H9 (cell line): Measurements from ENCODE around the gene SARNP. TPM values are rescaled to one million over a fixed set of nuclear protein-coding genes. Genes with fewer than 3 reads are reported as not detected.

Source experiments
- DNase-seq: peaks from one replicate; pipeline ENCODE4 v3.0.0-alpha.2; 2017
- H2AFZ ChIP-seq: one replicate; pipeline ENCODE4 v1.6.1; 2013; ENCODE audit warnings: mild to moderate bottlenecking, low read length, control low read depth, moderate library complexity
- H2AK5ac ChIP-seq: 2 replicates; pipeline ENCODE4 v1.6.1; 2013; ENCODE audit warnings: low read length, control low read depth, mixed read lengths; ENCODE audit not compliant: insufficient read length
- H2BK120ac ChIP-seq: one replicate; pipeline ENCODE4 v1.6.1; 2013; ENCODE audit warnings: low read depth, mild to moderate bottlenecking, low read length, control low read depth, inconsistent platforms; ENCODE audit not compliant: poor library complexity, severe bottlenecking
- H2BK12ac ChIP-seq: 2 replicates; pipeline ENCODE4 v1.6.1; 2013; ENCODE audit warnings: low read length, control low read depth, mixed read lengths, low read depth; ENCODE audit not compliant: insufficient read length
- H2BK15ac ChIP-seq: 2 replicates; pipeline ENCODE4 v1.6.1; 2013; ENCODE audit warnings: low read depth, low read length, control low read depth
- H2BK20ac ChIP-seq: one replicate; pipeline ENCODE4 v1.6.1; 2013; ENCODE audit warnings: low read depth, mild to moderate bottlenecking, low read length, control low read depth, inconsistent platforms; ENCODE audit not compliant: poor library complexity, severe bottlenecking
- H2BK5ac ChIP-seq: 2 replicates; pipeline ENCODE4 v1.6.1; 2013; ENCODE audit warnings: low read length, control low read depth, mixed read lengths; ENCODE audit not compliant: insufficient read length
- H3K14ac ChIP-seq: 2 replicates; pipeline ENCODE4 v1.6.1; 2013; ENCODE audit warnings: low read length, control low read depth; ENCODE audit not compliant: insufficient read depth
- H3K18ac ChIP-seq: 2 replicates; pipeline ENCODE4 v1.6.1; 2013; ENCODE audit warnings: low read depth, mild to moderate bottlenecking, mixed read lengths, low read length, control low read depth; ENCODE audit not compliant: insufficient read length
- H3K23ac ChIP-seq: 2 replicates; pipeline ENCODE4 v1.6.1; 2013; ENCODE audit warnings: low read length, control low read depth, mixed read lengths, low read depth; ENCODE audit not compliant: insufficient read length
- H3K23me2 ChIP-seq: 2 replicates; pipeline ENCODE4 v1.6.1; 2013; ENCODE audit warnings: low read depth, mild to moderate bottlenecking, mixed read lengths, low read length, control low read depth; ENCODE audit not compliant: insufficient read length, poor library complexity, severe bottlenecking
- H3K27ac ChIP-seq: 2 replicates; pipeline ENCODE4 v1.5.1; 2013; ENCODE audit warnings: low read length, control low read depth, mixed read lengths, low read depth; ENCODE audit not compliant: insufficient read length
- H3K27me3 ChIP-seq: 2 replicates; pipeline ENCODE4 v1.6.1; 2013; ENCODE audit warnings: low read length, control low read depth, inconsistent platforms; ENCODE audit not compliant: insufficient read depth
- H3K4ac ChIP-seq: 2 replicates; pipeline ENCODE4 v1.6.1; 2013; ENCODE audit warnings: low read depth, mild to moderate bottlenecking, control low read depth, inconsistent platforms, low read length, moderate library complexity
- H3K4me1 ChIP-seq: 2 replicates; pipeline ENCODE4 v1.6.1; 2013; ENCODE audit warnings: low read length, control low read depth, inconsistent platforms; ENCODE audit not compliant: insufficient read depth
- H3K4me2 ChIP-seq: 2 replicates; pipeline ENCODE4 v1.6.1; 2013; ENCODE audit warnings: low read length, control low read depth, mixed read lengths; ENCODE audit not compliant: insufficient read length, insufficient read depth
- H3K56ac ChIP-seq: 2 replicates; pipeline ENCODE4 v1.6.1; 2013; ENCODE audit warnings: low read depth, mild to moderate bottlenecking, mixed read lengths, low read length, control low read depth; ENCODE audit not compliant: insufficient read length
- H3K79me1 ChIP-seq: 2 replicates; pipeline ENCODE4 v1.6.1; 2013; ENCODE audit warnings: low read depth, mild to moderate bottlenecking, moderate library complexity, low read length, control low read depth, inconsistent platforms; ENCODE audit not compliant: insufficient read depth, poor library complexity, severe bottlenecking
- H3K79me2 ChIP-seq: 2 replicates; pipeline ENCODE4 v1.6.1; 2013; ENCODE audit warnings: low read length, control low read depth, inconsistent platforms; ENCODE audit not compliant: insufficient read depth
- H3K9ac ChIP-seq: 2 replicates; pipeline ENCODE4 v1.6.1; 2013; ENCODE audit warnings: low read length, control low read depth, mixed read lengths; ENCODE audit not compliant: insufficient read length; ENCODE audit errors: extremely low read depth
- H3K9me3 ChIP-seq: one replicate; pipeline ENCODE4 v1.6.1; 2013; ENCODE audit warnings: low read depth, low read length, inconsistent platforms; ENCODE audit not compliant: control insufficient read depth
- H3T11ph ChIP-seq: one replicate; pipeline ENCODE4 v1.6.1; 2013; ENCODE audit warnings: mild to moderate bottlenecking, low read length, control low read depth, inconsistent platforms
- H4K20me1 ChIP-seq: one replicate; pipeline ENCODE4 v1.6.1; 2013; ENCODE audit not compliant: control insufficient read depth, insufficient read length, insufficient read depth
- H4K5ac ChIP-seq: 2 replicates; pipeline ENCODE4 v1.6.1; 2013; ENCODE audit warnings: low read depth, mild to moderate bottlenecking, mixed read lengths, low read length, control low read depth; ENCODE audit not compliant: insufficient read length
- H4K8ac ChIP-seq: replicated peaks from 2 replicates; pipeline ENCODE4 v1.6.1; 2013; ENCODE audit warnings: low read length, control low read depth, mixed read lengths, low read depth; ENCODE audit not compliant: insufficient read length
- H4K91ac ChIP-seq: 2 replicates; pipeline ENCODE4 v1.6.1; 2013; ENCODE audit warnings: low read depth, mild to moderate bottlenecking, moderate library complexity, mixed read lengths, low read length, control low read depth; ENCODE audit not compliant: insufficient read length
- H3K27ac Mint-ChIP-seq, 3 experiments: 2 replicates in 2 of 3; 3 replicates in 1 of 3; pipeline ENCODE4 v1.8.0; 2020 to 2021; ENCODE audit warnings: mixed read lengths in 3 of 3, mild to moderate bottlenecking in 1 of 3, moderate library complexity in 1 of 3
- H3K27me3 Mint-ChIP-seq: 2 replicates; pipeline ENCODE4 v1.8.0; 2021; ENCODE audit warnings: low read depth, mild to moderate bottlenecking, moderate library complexity, mixed read lengths
- H3K36me3 Mint-ChIP-seq, 3 experiments: 2 replicates in 2 of 3; 3 replicates in 1 of 3; pipeline ENCODE4 v1.8.0; 2020 to 2021; ENCODE audit warnings: low read depth in 3 of 3, mixed read lengths in 3 of 3; ENCODE audit not compliant: insufficient read depth in 1 of 3
- H3K4me1 Mint-ChIP-seq, 2 experiments: 2 replicates each; pipeline ENCODE4 v1.8.0; 2020; ENCODE audit warnings: mixed read lengths in 2 of 2
- H3K4me3 Mint-ChIP-seq, 2 experiments: 2 replicates in 1 of 2; 3 replicates in 1 of 2; pipeline ENCODE4 v1.8.0; 2020 to 2021; ENCODE audit warnings: mild to moderate bottlenecking in 2 of 2, mixed read lengths in 2 of 2, moderate library complexity in 1 of 2
- H3K9me3 Mint-ChIP-seq, 2 experiments: 2 replicates in 1 of 2; 3 replicates in 1 of 2; pipeline ENCODE4 v1.8.0; 2020; ENCODE audit warnings: mild to moderate bottlenecking in 2 of 2, mixed read lengths in 2 of 2, moderate library complexity in 1 of 2
- WGBS: extraction: QIAGEN DNeasy Blood & Tissue Kit; methylation state at CpG from one replicate; pipeline ENCODE4 v1.1.7; 2013; ENCODE audit warnings: missing lambda C conversion rate, low lambda C conversion rate, mixed read lengths; ENCODE audit not compliant: insufficient read length; ENCODE audit errors: extremely low coverage; 5-methylcytosine and 5-hydroxymethylcytosine counted together
- total RNA-seq: library from RNA; stranded (reverse); gene quantifications from 2 replicates; pipeline ENCODE4 v1.2.1, GENCODE V29; 2021
- TF ChIP-seq, protein P1 (sequence below): fragments of 200-600 bp; sonication (generic); conservative IDR thresholded peaks from 3 replicates; pipeline ENCODE4 v1.8.0; 2021; ENCODE audit warnings: antibody characterized with exemption, mild to moderate bottlenecking

Gene SARNP
- total RNA-seq, 1 experiment from 2014 or later: 127 TPM

DNA sequence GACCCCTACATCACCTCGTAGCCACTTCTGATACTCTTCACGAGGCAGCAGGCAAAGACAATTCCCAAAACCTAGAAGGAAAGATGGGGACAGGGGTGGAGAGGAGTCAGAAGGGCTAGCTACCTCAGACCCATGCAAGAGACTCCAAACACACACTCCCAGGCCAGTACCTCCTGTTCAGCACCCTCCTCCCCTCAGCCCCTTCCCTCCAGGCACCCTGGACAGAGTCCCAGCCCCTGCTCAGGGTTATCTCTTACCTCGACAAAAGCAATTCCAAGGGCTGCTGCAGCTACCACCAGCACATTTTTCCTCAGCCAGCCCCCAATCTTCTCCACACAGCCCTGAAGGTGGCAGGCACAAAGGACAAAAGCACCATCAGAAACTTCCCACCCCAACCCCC is 92.0 kb downstream of the SARNP start:
- H3K9me3 Mint-ChIP-seq: no peaks in the 10 kb centered on the region; a peak in 1 of 5 replicates
- no peak overlapping the region for H2AK5ac ChIP-seq
- no peak overlapping the region for H2BK12ac ChIP-seq
- H2BK5ac ChIP-seq: no peak overlapping the region
- peaks cover 29 to 39% of the 10 kb centered on the region in 2 experiments for H3K4me1 Mint-ChIP-seq
- H3K4ac ChIP-seq: no peak overlapping the region
- H3K4me3 Mint-ChIP-seq: no peak overlapping the region
- no peak overlapping the region for H3K14ac ChIP-seq
- no peaks in the 10 kb centered on the region for H4K20me1 ChIP-seq
- H2AFZ ChIP-seq: no peak overlapping the region
- H3K4me2 ChIP-seq: no peak overlapping the region
- H3K4me1 ChIP-seq: peaks cover 3% of the 10 kb centered on the region; the same call in 1 of the 2 replicates
- peaks cover 21 to 46% (median 46%) of the 10 kb centered on the region in 3 experiments; a peak in 6 of 7 replicates for H3K36me3 Mint-ChIP-seq
- H4K91ac ChIP-seq: no peak overlapping the region
- no peak overlapping the region for H3T11ph ChIP-seq
- no peak overlapping the region for H3K18ac ChIP-seq
- H3K27me3 Mint-ChIP-seq: no peaks in the 10 kb centered on the region; the same call in 1 of the 2 replicates
- TF ChIP-seq, protein P1, sequence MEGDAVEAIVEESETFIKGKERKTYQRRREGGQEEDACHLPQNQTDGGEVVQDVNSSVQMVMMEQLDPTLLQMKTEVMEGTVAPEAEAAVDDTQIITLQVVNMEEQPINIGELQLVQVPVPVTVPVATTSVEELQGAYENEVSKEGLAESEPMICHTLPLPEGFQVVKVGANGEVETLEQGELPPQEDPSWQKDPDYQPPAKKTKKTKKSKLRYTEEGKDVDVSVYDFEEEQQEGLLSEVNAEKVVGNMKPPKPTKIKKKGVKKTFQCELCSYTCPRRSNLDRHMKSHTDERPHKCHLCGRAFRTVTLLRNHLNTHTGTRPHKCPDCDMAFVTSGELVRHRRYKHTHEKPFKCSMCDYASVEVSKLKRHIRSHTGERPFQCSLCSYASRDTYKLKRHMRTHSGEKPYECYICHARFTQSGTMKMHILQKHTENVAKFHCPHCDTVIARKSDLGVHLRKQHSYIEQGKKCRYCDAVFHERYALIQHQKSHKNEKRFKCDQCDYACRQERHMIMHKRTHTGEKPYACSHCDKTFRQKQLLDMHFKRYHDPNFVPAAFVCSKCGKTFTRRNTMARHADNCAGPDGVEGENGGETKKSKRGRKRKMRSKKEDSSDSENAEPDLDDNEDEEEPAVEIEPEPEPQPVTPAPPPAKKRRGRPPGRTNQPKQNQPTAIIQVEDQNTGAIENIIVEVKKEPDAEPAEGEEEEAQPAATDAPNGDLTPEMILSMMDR: no peak
- H3K23ac ChIP-seq: no peak overlapping the region
- no peak overlapping the region for H2BK20ac ChIP-seq
- H2BK120ac ChIP-seq: no peak overlapping the region
- no peak for DNase-seq
- H3K27ac Mint-ChIP-seq: peak overlapping the region in 1 of 3 experiments; percentile 62; a peak in 1 of 7 replicates
- H3K27ac ChIP-seq: no peak overlapping the region
- H3K23me2 ChIP-seq: peaks cover 14% of the 10 kb centered on the region
- no peaks in the 10 kb centered on the region for H3K27me3 ChIP-seq
- H3K9me3 ChIP-seq: no peaks in the 10 kb centered on the region
- H4K5ac ChIP-seq: no peak overlapping the region
- H3K9ac ChIP-seq: no peak overlapping the region
- peaks cover 7% of the 10 kb centered on the region; the same call in 1 of the 2 replicates for H3K79me2 ChIP-seq
- H2BK15ac ChIP-seq: no peak overlapping the region
- no CpG with 5 or more reads among the region's 3 CpGs for WGBS
- no peak overlapping the region for H3K56ac ChIP-seq
- no peak overlapping the region for H4K8ac ChIP-seq
- H3K79me1 ChIP-seq: peaks cover 7% of the 10 kb centered on the region
